Measurements from ENCODE around the gene EIF4G1.

Gene EIF4G1

DNA sequence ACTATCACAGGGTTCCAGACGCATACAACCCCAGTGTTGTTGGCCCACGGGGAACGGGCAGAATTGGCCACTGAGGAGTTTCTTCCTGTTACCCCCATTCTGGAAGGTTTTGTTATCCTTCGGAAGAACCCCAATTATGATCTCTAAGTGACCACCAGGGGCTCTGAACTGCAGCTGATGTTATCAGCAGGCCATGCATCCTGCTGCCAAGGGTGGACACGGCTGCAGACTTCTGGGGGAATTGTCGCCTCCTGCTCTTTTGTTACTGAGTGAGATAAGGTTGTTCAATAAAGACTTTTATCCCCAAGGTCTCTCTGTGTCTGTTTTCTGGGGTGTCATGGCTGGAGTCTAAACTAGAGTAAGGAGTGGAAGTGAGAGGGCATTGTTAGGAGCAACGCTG lies 5.7 kb upstream of the EIF4G1 start:
- no peak for DNase-seq

DNA sequence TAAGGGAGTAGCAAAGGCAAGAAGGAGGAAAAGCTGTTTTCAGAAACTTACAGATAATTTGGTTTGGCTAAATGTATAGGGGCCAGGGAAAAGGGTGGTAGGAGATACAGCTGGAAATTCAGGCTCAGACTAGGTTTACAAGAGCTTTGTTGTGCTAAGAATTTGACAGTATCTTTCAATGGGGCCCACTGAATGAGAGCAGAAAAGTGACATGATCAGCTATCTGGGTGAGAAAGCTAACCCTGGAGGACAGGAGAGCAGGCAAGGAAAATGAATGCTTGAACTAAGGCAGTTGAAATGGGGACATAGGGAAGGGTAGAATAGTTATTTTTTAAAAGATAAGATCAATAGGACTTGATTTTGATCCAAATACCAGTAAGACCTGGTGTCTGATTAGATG lies 2.8 kb upstream of the EIF4G1 start:
- no peak for DNase-seq

DNA sequence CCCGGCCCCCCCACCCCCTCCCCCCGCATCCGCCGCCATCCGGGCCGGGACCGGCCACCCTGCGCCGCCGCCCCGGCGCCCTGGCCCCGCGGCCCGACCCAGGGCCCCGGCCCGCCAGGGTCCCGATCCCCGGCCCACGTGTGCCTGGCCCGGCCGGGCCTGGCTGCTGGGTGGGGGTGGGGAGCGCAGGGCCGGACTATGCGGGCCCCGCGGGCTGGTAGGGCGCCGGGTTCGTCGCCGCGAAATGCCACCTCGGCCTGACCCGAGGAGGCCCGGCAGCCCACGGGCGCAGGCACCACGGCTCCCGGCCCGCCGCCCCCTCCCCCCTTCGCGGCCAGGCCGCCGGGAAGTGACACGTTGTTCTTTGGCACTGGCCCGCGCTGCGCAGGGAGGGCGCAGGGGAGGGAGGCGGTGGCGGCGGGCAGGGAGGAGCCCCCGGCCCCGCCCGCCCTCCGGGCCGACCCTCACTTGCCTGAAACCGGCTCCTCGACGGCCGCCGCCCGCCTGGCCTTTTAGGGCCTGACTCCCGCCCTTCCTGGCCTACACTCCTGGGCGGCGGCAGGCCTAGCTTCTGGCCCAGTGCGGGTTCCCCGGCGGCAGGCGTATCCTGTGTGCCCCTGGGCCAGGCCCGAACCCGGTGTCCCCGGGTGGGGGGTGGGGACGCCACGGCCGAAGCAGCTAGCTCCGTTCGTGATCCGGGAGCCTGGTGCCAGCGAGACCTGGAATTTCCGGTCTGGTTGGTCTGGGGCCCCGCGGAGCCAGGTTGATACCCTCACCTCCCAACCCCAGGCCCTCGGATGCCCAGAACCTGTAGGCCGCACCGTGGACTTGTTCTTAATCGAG lies 515 bp downstream of the EIF4G1 start:
- DNase-seq = peak; percentile 62

DNA sequence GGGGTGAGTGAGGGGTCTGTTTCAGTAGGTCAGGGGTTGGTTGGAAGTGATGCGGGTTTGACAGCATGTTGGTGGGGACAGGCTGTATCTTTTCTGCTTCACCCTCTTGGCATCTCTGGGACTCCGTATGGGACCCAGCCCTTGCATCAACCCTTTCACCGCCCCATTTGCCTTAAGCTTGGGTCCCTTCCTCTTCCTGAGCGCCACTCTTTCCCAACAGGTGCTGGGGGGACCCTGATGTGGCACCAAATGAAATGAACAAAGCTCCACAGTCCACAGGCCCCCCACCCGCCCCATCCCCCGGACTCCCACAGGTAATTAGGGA lies 1.1 kb downstream of the EIF4G1 start:
- DNase-seq = no peak

DNA sequence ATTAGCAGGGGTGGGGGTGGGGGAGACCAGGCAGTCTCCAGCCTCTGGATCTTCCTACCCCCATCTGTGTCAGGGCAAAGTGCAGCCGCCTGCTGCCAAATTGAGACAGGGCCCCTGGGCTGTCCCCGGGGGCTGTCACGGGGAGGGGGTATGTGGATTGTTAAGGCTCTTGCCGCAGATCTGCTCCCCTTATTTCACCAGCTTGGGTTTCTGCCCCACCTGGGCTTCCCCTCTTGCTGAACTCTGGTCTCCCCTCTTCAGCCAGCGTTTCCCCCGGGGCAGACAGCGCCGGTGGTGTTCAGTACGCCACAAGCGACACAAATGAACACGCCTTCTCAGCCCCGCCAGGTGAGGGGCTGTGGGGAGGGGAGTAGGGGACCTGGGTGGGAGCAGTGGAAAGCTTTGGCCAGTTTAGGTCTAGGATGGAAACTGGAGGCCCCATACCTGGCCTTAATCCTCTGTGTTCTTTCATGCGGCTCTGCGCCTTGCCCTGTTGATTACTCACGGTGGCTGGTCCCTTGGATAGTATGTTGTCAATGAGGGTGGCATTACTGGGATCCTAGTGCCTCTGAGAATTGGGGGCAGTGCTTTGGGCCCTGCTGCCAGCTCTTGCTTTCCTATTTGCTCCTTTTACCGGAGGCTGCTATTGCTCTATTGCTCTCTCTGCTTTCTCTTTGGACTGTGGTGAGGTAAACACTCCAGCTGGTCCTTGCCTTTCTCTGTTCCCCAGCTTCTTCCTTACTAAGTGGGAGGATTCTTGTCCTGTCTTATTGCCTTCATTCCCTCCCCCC lies 1.7 kb downstream of the EIF4G1 start:
- DNase-seq = peak; percentile 9

DNA sequence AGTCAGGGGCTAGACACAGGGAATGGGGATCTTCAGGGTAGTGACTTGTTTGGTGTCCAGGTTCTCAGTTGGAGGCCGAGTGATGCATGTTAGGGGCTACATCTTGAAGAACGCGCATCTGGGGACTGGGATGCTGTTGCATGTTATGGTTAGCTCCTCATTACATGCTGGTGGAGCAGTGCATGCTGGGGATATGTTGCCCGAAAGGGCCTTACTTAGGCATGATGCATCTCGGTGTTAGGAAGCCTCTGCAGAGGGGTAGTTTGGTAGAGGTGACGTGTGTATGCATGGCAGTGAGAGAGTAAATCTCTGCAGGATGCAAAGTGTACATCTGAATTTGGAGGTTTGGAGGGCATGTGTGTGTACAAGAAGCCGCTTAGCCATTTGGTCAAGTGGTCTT lies 2.4 kb downstream of the EIF4G1 start:
- no peak for DNase-seq

DNA sequence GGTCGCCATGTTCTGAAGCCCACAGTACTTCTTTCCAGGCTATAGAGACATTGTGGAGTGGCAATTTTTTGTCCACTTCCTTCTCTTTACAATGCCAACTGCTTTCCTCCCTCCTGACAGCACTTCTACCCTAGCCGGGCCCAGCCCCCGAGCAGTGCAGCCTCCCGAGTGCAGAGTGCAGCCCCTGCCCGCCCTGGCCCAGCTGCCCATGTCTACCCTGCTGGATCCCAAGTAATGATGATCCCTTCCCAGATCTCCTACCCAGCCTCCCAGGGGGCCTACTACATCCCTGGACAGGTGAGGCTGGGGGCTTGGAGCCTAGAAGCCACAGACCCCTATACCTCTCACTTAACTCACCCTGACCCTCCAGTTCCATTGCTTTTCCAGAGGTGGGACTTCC lies 2.8 kb downstream of the EIF4G1 start:
- DNase-seq = no peak

DNA sequence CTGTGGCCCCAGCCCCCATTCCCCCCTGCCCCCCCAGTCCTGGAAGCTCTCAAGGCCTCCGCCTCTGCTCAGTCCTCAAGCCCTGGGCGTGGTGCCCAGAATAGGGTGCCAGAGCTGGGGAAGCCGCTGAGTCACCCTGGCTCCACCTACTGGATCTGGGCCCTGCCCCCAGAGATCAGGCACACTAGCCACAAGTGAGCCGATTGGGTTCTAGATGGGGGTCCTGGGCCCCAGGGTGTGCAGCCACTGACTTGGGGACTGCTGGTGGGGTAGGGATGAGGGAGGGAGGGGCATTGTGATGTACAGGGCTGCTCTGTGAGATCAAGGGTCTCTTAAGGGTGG lies 5.7 kb downstream of the EIF4G1 start:
- no peak for DNase-seq

DNA sequence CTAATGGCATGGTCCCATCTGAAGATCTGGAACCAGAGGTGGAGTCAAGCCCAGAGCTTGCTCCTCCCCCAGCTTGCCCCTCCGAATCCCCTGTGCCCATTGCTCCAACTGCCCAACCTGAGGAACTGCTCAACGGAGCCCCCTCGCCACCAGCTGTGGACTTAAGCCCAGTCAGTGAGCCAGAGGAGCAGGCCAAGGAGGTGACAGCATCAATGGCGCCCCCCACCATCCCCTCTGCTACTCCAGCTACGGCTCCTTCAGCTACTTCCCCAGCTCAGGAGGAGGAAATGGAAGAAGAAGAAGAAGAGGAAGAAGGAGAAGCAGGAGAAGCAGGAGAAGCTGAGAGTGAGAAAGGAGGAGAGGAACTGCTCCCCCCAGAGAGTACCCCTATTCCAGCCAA lies 7.3 kb downstream of the EIF4G1 start:
- DNase-seq = no peak

DNA sequence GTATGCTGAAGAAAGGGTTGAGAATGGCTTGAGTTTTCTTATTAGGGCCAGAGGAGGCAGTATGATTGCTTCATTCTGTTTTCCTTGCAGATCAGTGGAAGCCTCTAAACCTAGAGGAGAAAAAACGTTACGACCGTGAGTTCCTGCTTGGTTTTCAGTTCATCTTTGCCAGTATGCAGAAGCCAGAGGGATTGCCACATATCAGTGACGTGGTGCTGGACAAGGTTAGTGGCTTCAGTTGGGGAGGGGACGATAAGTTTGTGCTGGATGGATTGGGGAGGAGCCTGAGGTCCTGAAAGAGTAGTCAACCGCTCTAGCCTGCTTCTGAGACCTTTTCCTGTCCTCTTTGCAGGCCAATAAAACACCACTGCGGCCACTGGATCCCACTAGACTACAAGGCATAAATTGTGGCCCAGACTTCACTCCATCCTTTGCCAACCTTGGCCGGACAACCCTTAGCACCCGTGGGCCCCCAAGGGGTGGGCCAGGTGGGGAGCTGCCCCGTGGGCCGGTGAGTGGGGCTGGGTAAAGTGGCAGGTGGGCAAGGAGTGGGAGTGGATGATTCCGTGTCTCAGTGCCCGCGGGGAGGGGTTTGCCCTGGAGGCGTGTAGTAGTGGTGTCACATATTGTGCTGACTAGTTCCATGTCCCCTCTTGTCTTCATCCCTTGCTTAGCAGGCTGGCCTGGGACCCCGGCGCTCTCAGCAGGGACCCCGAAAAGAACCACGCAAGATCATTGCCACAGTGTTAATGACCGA lies 8.5 kb downstream of the EIF4G1 start:
- no peak for DNase-seq

DNA sequence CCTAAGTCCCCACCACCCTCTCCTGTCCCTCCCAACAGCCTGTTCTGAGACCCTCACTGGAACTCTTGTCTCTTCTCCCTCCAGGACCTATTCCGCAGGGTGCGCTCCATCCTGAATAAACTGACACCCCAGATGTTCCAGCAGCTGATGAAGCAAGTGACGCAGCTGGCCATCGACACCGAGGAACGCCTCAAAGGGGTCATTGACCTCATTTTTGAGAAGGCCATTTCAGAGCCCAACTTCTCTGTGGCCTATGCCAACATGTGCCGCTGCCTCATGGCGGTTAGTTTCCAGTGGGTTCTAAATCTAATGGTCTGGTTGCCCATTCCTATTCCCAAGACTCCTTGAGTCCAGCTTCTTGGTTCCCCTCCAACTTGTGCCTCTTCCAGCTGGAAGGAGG lies 9.3 kb downstream of the EIF4G1 start:
- no peak for DNase-seq

DNA sequence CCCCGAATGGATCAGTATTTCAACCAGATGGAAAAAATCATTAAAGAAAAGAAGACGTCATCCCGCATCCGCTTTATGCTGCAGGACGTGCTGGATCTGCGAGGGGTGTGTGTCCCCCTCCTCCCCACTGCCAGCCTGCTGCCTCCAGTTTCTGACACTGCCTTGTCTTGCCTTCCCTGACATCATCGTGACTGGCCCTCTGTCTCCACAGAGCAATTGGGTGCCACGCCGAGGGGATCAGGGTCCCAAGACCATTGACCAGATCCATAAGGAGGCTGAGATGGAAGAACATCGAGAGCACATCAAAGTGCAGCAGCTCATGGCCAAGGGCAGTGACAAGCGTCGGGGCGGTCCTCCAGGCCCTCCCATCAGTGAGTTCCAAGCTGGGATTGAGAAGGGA lies 10.9 kb downstream of the EIF4G1 start:
- DNase-seq = no peak

DNA sequence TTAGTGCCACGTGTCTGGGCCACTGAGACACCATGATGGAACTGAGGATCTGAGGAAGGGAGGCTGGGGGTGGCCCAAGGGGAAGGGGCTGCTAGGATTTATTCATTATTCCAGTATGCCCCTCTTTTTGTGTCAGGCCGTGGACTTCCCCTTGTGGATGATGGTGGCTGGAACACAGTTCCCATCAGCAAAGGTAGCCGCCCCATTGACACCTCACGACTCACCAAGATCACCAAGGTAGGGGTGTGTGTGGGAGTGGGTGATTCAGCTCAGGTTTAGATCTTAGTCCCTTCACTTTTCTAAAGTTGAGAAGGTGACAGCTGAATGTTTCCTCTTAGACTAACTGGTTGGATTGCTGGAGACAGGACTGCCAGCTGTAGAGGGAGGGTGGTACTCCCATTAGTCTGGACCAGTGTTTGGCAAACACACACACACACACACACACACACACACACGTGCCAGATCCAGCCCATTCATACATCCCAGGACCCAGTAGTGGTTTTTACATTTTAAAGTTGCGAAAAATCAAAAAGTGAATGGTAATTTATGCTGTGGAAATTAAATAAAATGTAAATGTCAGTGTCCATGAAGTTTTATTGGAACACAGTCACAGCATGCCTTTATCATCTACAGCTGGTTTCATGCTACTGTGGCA lies 11.4 kb downstream of the EIF4G1 start:
- DNase-seq = no peak

DNA sequence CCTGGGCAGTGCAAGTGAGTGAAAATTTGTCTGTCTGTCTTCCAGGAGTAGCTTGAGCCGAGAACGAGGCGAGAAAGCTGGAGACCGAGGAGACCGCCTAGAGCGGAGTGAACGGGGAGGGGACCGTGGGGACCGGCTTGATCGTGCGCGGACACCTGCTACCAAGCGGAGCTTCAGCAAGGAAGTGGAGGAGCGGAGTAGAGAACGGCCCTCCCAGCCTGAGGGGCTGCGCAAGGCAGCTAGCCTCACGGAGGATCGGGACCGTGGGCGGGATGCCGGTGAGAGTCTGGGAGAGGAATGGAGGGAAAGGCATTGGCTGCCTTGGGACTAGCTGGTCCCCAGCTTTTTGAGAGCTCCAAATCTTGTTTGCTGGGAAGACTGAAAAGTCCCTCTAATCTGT lies 12.8 kb downstream of the EIF4G1 start:
- DNase-seq = no peak

DNA sequence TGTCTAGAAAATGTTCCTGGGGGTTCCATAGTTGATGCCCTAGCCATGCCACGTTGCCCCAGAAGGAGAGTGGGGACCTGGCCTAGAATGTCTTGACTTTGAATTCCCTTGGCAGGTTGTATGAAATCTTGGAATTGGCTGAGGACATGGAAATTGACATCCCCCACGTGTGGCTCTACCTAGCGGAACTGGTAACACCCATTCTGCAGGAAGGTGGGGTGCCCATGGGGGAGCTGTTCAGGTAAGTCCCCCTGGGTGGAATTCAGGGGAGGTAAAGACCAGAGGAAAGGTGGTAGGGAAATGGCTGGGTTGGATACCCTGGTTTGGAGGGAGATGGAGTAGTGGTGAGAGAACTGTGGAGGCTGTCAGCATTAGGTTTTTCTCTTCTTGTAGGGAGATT lies 14.1 kb downstream of the EIF4G1 start:
- DNase-seq = no peak

DNA sequence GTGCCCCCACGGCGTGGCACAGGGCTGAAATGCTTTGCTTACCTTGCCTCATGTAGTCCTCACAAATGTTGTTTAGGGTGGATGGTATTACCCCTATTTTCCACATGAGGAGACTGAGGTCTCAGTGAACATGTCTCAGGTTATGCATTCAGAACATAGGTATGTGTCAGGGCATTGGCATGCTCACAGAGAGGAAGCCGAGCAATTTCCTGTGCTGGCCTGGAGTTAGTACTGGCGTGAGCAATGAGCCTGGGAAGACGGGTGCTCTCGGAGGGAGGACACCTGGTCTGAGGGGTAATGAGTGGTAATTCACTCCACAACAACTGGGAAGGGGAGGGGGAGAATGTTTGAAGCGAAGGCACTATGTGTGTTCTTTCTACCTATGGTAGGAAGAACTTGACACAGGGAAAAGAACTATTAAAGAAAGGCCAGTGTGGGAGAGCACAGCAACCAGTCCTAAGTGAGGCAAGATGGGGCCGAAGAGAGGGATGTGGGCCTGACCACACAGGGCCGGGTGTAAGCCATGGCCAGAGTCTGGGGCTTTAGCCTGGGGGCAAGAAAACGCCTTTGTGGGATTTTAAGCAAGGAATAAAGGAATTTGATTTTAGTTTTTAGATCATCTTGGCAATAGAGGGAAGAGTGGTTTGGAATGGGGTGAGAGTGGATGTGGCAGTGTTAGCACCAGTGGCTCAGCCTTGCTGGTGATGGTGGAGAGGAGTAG lies 18.1 kb downstream of the EIF4G1 start:
- no peak for DNase-seq

DNA sequence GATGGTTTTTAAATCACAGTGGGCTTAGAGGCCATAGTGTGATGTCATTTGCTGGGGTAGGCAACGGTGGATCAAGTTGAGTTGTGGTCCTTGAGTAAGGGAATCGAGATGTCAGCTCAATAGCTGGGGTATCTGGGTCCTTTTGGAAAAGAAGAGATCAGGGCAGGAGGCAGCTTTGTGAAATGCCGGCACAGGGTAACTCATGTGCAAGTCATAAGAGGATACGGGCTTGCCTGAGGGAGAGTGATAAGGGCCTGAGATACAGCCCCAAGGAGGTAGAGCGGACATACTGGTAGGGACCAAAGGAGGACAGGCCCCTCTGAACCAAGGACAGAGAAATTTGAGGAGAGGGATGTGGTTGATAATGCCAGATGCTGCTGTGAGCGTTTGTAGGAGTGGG lies 18.8 kb downstream of the EIF4G1 start:
- DNase-seq = no peak

DNA sequence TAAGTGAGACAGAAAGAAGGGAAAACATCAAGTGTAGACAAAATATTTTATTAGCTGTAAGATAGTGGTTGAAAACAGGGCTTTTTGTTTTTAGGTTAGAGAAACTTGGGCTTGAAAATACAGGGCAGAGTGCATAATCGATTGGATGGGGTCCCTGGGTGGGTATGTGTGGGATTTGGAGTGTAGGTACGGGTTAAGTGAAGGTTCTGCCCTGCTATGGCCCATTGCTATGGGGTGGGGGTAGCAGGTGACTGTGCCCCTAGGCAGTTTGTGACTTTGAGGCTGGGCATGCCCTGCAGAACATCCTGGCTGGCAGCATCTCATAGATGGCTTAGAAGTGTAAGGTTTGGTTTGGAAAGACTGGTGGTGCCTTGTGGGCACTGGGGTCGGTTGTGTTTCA lies 19.3 kb downstream of the EIF4G1 start:
- DNase-seq = no peak

DNA sequence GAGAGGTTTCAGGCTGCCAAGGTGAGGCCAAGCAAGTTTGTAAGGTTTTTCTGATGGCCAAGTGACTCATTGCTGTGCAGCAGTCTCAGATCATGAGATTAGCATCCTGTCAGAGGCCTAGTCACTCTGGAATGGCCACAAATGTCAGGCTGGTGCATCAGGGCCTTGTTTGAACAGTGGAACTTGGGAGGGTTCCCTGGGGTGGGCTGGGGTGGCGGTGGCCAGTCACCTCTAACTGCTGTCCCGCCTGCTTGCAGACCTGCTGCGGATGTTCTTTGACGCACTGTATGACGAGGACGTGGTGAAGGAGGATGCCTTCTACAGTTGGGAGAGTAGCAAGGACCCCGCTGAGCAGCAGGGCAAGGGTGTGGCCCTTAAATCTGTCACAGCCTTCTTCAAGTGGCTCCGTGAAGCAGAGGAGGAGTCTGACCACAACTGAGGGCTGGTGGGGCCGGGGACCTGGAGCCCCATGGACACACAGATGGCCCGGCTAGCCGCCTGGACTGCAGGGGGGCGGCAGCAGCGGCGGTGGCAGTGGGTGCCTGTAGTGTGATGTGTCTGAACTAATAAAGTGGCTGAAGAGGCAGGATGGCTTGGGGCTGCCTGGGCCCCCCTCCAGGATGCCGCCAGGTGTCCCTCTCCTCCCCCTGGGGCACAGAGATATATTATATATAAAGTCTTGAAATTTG lies 20.2 kb downstream of the EIF4G1 start:
- no peak for DNase-seq

DNA sequence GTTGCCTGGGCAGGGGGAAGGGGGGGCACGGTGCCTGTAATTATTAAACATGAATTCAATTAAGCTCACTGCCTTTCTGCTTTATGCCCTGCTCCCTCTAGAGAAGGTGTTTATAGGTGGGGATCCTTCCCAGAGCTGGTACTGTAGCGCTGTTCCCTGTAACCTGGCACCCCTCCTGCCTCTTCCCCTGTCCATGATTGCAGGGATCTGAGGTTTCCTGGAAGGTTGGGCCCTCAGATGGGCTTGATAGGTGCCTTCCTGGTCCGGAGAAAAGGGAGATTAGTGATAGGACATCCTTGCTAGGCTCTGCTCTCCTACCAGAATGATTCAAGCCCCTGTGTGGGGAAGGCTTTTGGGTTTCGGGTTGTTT lies 20.9 kb downstream of the EIF4G1 start:
- no peak for DNase-seq

DNA sequence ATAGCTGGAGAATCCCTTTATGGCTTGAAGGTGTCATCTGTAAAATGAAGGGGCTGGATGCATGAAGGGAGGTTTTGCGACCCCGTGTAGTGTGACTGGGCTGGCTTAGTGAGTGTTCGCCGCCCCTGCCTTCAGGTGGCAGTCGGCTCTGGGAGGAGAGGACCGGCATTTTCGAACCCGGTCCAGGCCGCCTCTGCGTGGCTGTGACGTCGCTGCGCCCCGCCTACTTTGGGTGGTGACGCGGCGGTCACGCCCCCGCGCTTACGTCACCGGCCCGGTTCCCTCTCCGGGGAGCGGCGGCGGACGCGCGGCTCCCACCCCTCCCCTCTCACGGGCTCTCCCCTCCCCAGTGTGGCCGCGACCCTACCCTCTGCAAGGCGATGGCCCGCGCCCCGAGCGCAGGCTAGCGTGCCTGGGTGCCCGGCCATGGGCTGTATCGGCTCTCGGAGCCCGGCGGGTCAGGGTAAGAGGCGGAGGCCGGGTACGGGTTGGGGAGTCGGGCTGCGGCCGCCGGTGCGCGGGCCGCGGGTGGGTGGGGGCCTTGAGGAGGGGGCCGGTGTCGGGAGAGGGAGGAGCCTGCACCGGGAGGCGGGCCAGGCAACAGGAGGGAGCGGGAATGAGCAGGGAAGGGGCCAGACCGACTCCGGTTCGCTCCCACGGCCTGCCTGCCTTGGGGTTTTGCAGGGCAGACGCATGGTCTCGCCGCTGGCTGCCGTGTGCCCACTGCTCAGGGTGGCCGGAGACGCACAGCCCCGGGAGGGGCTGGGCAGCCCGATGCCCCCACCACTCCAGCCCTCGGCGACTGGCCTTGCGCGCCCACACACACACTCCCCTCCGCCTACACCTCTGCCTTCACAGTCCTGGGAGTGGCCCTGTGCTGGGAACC lies 21.5 kb downstream of the EIF4G1 start:
- DNase-seq = peak; percentile 93
